Mesothelial cell of epicardium (in vitro differentiated cells): Measurements from ENCODE around the gene DACT3. TPM values are rescaled to one million over a fixed set of nuclear protein-coding genes. Genes with fewer than 3 reads are reported as not detected.
A peak's percentile ranks its signal among the peaks of the same experiment; 100 is the strongest.

Experiments used
- DNase-seq, 2 experiments: peaks; one replicate each; pipeline ENCODE4 v3.0.0; 2021; ENCODE audit warnings: low spot score in 2 of 2; ENCODE audit not compliant: unreplicated experiment in 2 of 2
- H3K27ac Mint-ChIP-seq: 2 replicates; pipeline ENCODE4 v1.8.0; 2021; ENCODE audit warnings: mixed read lengths
- H3K27me3 Mint-ChIP-seq: 2 replicates; pipeline ENCODE4 v1.8.0; 2021; ENCODE audit warnings: low read depth, mixed read lengths
- H3K36me3 Mint-ChIP-seq: 2 replicates; pipeline ENCODE4 v1.8.0; 2021; ENCODE audit warnings: mixed read lengths
- H3K4me1 Mint-ChIP-seq: 2 replicates; pipeline ENCODE4 v1.8.0; 2021; ENCODE audit warnings: mixed read lengths
- H3K4me3 Mint-ChIP-seq: 2 replicates; pipeline ENCODE4 v1.8.0; 2021; ENCODE audit warnings: mild to moderate bottlenecking, moderate library complexity, mixed read lengths
- H3K9me3 Mint-ChIP-seq: 2 replicates; pipeline ENCODE4 v1.8.0; 2021; ENCODE audit warnings: mixed read lengths
- total RNA-seq: library from RNA; stranded (reverse); gene quantifications from 3 replicates; pipeline ENCODE4 v1.2.1, GENCODE V29; 2021
- TF ChIP-seq, protein P1 (sequence below): fragments of 200-600 bp; sonication (generic); IDR thresholded peaks from one replicate; pipeline ENCODE4 v1.5.0; 2021; ENCODE audit warnings: antibody characterized with exemption; ENCODE audit not compliant: unreplicated experiment

The DACT3 gene
- total RNA-seq, 1 donor from 2014 or later, result 48.8 TPM

DNA sequence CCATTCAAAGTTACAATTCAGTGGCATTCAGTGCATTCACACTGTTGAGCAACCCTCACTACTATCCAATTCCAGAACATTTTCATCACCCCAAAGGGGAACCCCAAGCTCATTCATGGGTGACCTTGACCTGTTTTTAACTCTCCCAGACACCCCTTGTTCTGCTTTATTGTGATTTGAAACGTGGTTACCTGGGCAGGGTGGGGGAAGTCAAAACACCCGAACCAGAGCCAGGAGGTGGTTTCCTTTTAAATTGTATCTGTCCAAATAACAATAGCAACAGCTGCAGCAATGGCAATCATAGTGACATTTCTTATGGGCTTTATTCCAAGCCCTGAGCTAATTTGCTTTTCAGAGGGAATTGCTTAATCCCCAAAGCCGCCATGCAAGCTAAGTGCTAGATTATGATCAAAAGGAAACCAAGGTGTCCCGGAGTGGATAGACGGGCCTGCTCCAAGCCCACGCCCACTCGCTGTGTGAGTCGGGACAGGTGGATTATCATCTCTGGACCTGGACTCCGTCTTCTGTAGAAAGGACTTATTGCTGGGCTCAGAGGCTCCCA lies 42.2 kb downstream of the DACT3 start:
- no peak overlapping the region for H3K4me3 Mint-ChIP-seq

DNA sequence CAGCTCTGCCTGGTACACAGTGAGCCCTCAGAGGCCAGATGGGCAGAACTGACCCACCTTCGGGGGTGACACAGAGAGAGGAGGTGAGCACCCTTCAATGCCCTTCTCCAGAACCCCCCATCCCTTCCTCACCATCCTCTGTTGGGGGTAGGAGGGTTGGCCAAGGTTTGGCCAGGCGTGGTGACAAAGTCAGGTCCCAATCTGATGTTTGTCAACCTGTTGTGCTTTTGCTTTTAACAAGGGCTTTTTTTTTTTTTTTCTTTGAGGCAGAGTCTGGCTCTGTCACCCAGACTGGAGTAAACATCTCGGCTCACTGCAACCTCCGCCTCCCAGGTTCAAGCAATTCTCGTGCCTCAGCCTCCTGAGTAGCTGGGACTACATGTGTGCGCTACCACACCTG lies 43.4 kb downstream of the DACT3 start:
- Mint-ChIP-seq H3K4me1 (peaks cover 37% of the 10 kb centered on the region), H3K27me3 (no peaks in the 10 kb centered on the region), H3K9me3 (no peaks in the 10 kb centered on the region), H3K4me3 (no peak overlapping the region), H3K36me3 (no peaks in the 10 kb centered on the region), H3K27ac (no peak overlapping the region)
- DNase-seq, result no peak
- TF ChIP-seq, protein P1, sequence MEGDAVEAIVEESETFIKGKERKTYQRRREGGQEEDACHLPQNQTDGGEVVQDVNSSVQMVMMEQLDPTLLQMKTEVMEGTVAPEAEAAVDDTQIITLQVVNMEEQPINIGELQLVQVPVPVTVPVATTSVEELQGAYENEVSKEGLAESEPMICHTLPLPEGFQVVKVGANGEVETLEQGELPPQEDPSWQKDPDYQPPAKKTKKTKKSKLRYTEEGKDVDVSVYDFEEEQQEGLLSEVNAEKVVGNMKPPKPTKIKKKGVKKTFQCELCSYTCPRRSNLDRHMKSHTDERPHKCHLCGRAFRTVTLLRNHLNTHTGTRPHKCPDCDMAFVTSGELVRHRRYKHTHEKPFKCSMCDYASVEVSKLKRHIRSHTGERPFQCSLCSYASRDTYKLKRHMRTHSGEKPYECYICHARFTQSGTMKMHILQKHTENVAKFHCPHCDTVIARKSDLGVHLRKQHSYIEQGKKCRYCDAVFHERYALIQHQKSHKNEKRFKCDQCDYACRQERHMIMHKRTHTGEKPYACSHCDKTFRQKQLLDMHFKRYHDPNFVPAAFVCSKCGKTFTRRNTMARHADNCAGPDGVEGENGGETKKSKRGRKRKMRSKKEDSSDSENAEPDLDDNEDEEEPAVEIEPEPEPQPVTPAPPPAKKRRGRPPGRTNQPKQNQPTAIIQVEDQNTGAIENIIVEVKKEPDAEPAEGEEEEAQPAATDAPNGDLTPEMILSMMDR, result no peak

More for the DNA sequence above, 42.2 kb downstream of the DACT3 start:
- Mint-ChIP-seq H3K9me3 (no peaks in the 10 kb centered on the region), H3K4me1 (peaks cover 37% of the 10 kb centered on the region), H3K36me3 (no peaks in the 10 kb centered on the region), H3K27me3 (no peaks in the 10 kb centered on the region), H3K27ac (no peak overlapping the region)
- TF ChIP-seq, protein P1, result no peak
- DNase-seq, result no peak

DNA sequence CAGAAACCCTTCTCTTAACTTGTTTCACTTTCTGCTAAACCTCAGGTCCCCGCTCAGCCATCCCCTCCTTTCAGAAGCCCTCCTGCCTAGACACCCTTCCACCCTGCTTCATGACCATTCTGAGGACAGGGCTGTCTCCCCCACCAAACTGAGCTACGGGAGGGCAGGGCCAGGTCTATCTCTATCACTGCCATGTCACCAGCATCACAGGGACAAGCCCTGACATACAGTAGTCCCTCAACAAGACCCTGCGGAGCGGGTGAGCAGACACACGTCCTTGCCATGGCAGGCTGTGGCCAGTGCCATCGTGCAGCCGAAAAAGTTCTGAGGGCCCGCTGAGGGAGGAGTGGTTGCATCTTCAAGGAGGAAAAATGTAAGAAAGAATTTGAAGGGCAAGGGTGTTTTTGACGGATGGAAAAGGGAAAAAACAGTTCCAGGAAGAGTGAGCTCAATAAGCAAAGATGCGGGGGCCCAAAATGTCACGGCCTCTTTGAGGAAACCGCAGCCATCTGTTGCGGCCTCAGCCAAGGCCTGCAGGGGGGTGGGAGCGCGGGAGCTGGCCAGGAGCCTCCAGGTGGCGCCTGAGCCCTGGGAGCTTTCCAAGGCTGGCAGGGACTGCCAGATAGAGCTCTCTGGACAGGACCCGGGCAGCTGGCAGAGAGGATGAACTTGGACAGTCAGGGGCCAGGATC lies 44.2 kb downstream of the DACT3 start:
- Mint-ChIP-seq H3K4me1 (peaks cover 28% of the 10 kb centered on the region), H3K27ac (peak overlapping the region; percentile 54), H3K9me3 (no peaks in the 10 kb centered on the region), H3K36me3 (no peaks in the 10 kb centered on the region), H3K27me3 (no peaks in the 10 kb centered on the region), H3K4me3 (no peak overlapping the region)
- TF ChIP-seq, protein P1, result no peak
- DNase-seq, result peak in 1 of 2 experiments; percentile 72

DNA sequence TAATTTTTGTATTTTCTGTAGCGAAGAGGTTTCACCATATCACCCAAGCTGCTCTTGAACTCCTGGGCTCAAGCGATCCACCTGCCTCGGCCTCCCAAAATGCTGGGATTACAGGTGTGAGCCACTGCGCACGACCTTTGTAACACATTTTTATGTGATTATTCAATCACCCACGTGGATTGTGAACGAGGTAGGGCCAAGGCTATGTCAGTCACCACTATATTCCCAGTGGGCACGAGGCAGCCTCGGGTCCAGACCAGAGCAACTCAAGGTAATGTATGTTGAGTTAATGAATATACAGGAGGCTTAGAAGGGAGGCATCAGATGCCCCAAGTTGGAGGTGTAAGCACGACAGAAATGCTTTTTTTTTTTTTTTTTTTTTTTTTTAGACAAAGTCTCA lies 45.0 kb downstream of the DACT3 start:
- Mint-ChIP-seq H3K27ac (no peak overlapping the region), H3K4me1 (peaks cover 20% of the 10 kb centered on the region), H3K27me3 (no peaks in the 10 kb centered on the region), H3K36me3 (no peaks in the 10 kb centered on the region), H3K9me3 (no peaks in the 10 kb centered on the region), H3K4me3 (no peak overlapping the region)
- no peak for DNase-seq
- TF ChIP-seq, protein P1, result no peak

DNA sequence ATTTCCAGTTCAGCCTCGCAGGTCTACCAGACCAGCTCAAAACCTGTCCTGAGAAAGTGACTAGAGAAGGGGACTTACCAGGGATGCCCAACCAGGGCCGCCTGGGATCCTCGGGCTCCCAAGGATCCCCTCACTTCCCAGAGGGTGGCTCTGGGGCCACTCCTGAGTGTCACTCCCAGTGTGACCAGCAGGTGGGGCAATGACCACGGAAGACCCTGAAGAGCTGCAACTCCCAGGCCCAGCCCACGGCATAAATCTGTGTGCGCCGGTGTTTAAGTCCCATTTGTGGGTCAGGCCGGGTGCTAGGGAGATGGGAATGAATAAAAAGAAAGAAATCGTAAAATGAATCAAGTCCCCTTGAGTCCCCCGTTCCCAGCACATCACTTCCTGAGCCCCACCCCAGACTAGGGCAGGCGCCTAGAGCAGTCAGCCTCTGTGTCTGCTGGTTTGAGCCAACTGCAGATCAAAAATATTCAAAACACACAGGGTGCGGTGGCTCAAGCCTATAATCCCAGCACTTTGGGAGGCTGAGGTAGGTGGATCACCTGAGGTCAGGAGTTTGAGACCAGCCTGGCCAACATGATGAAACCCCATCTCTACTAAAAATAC lies 46.8 kb downstream of the DACT3 start:
- H3K4me3 Mint-ChIP-seq, result no peak overlapping the region
- H3K9me3 Mint-ChIP-seq, result no peaks in the 10 kb centered on the region
- no peaks in the 10 kb centered on the region for H3K27me3 Mint-ChIP-seq
- H3K4me1 Mint-ChIP-seq, result peaks cover 14% of the 10 kb centered on the region
- DNase-seq, result peak; percentile 79 to 93
- TF ChIP-seq, protein P1, result peak; percentile 92
- peak overlapping the region; percentile 50 for H3K27ac Mint-ChIP-seq
- peaks cover 4% of the 10 kb centered on the region for H3K36me3 Mint-ChIP-seq
